Kidney epithelial cell (primary cell): Measurements from ENCODE around the gene PRLHR. TPM values are rescaled to one million over a fixed set of nuclear protein-coding genes. Genes with fewer than 3 reads are reported as not detected.

Experiments used
- DNase-seq: peaks from one replicate; pipeline ENCODE4 v3.0.0-alpha.2; 2010; ENCODE audit warnings: low read depth
- H3K27me3 ChIP-seq: 2 replicates; pipeline ENCODE4 v1.6.0; 2011; ENCODE audit warnings: low read length; ENCODE audit not compliant: control insufficient read depth, insufficient read depth
- H3K36me3 ChIP-seq: 2 replicates; pipeline ENCODE4 v1.5.1; 2011; ENCODE audit warnings: low read length; ENCODE audit not compliant: control insufficient read depth, insufficient read depth
- H3K4me3 ChIP-seq: 2 replicates; pipeline ENCODE4 v1.5.1; 2011; ENCODE audit warnings: low read depth, mild to moderate bottlenecking, control low read depth, low read length
- total RNA-seq: library from RNA; depleted of rRNA; stranded (reverse); fragments of >200 nt; gene quantifications from 2 replicates; pipeline ENCODE4 v1.2.3, GENCODE V29; 2015
- TF ChIP-seq, protein P1 (sequence below): IDR thresholded peaks from 2 replicates; pipeline ENCODE4 v1.5.1; 2011; ENCODE audit warnings: mild to moderate bottlenecking, moderate library complexity, low read length, control low read depth, inconsistent platforms; ENCODE audit not compliant: insufficient read depth, poor library complexity, severe bottlenecking

PRLHR gene
- total RNA-seq = not detected in 2 replicates

DNA sequence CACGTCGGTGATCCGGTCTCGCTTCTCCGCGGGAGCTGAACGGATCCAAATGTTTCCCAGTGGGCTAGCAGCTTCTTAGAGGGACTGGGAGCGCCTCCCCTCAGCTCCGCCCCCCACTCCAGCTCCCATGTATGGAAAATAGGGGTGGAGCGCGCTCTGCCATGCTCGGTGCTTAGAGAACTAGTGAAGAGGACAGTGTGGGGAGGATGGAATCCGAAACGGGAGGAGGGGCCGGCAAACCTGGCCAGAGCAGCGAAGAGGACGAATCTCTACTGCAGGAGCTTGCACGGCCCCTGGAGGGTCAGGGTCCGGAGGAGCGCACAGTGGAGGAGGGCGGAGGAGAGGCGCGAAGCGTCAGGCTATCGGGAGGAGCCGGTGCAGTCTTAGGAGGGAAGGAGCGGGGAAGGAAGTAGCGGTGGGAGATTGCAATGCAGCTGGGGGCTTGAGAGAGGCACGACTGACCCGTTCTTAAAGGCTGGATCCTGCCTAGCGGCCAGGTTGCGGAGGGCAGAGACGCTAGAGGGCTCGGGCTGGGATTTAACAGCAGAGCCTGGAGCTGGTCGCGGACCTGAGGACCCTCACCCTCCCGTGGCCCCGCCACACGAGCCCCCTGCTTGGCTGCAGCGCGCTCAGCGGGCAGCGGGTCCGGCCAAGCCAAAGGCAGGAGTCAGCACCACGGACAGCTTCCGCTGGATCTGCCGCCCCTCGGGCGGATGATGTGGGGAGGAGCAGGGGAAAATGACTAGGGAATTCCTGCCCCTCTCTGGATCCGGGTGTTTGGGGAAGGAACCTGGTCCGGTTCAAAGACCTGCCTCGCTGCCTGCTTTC, at the start of gene PRLHR:
PRLHR (minus strand) TSS at position 51 of the 828 bp plus-strand sequence. CDS start 404 bp downstream, outside the sequence.
- TF ChIP-seq, protein P1, sequence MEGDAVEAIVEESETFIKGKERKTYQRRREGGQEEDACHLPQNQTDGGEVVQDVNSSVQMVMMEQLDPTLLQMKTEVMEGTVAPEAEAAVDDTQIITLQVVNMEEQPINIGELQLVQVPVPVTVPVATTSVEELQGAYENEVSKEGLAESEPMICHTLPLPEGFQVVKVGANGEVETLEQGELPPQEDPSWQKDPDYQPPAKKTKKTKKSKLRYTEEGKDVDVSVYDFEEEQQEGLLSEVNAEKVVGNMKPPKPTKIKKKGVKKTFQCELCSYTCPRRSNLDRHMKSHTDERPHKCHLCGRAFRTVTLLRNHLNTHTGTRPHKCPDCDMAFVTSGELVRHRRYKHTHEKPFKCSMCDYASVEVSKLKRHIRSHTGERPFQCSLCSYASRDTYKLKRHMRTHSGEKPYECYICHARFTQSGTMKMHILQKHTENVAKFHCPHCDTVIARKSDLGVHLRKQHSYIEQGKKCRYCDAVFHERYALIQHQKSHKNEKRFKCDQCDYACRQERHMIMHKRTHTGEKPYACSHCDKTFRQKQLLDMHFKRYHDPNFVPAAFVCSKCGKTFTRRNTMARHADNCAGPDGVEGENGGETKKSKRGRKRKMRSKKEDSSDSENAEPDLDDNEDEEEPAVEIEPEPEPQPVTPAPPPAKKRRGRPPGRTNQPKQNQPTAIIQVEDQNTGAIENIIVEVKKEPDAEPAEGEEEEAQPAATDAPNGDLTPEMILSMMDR = no peak
- Histone ChIP-seq H3K4me3 (no peak within 1 kb of the TSS), H3K36me3 (no peaks in the 10 kb centered on the region), H3K27me3 (peaks cover 41% of the 10 kb centered on the region)
- no peak for DNase-seq

DNA sequence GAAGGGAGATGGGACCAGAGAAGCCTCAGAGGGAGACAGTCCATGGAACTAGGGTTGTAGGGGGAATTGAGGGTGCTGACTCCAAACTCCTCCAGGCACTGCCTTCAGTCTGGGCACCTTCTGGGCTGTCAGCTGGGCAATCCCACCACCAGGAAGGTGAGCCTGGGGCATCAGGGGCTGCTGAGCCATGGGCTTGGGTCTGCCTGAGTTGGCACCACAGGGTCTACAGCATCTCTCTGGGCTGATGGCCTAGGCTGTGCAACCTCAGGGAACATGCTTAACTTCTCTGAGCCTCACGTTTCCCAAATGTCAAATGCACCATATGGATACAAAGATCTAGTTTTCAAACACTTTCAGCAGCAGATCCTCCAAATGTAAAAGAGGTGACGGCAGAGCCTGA, 46.8 kb upstream of the PRLHR start:
- Histone ChIP-seq H3K36me3 (no peaks in the 10 kb centered on the region), H3K4me3 (no peak overlapping the region), H3K27me3 (peaks cover 4% of the 10 kb centered on the region)
- TF ChIP-seq, protein P1 = no peak
- no peak for DNase-seq

DNA sequence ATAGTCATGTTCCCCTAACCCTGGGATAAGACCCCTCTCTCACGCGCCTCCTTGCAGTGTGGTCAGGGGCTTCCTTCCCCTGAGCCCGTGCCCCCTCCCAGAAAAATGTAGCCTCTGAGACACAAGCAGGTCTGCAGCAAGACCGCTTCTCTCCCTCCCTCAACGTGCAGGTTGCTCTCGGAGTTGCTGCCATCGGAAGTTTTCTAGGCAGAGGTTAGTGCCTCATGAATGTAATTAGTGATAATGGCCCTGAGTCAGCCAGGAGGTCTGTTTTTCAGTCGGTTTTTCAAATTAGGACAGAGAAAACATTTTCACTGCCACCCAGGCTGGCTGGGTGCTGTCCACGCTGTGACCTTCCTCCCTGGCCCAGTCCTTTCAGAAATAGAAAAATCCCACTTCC, 43.2 kb upstream of the PRLHR start:
- Histone ChIP-seq H3K27me3 (peaks cover 4% of the 10 kb centered on the region), H3K36me3 (no peaks in the 10 kb centered on the region), H3K4me3 (no peak overlapping the region)
- TF ChIP-seq, protein P1 = no peak
- DNase-seq = no peak

DNA sequence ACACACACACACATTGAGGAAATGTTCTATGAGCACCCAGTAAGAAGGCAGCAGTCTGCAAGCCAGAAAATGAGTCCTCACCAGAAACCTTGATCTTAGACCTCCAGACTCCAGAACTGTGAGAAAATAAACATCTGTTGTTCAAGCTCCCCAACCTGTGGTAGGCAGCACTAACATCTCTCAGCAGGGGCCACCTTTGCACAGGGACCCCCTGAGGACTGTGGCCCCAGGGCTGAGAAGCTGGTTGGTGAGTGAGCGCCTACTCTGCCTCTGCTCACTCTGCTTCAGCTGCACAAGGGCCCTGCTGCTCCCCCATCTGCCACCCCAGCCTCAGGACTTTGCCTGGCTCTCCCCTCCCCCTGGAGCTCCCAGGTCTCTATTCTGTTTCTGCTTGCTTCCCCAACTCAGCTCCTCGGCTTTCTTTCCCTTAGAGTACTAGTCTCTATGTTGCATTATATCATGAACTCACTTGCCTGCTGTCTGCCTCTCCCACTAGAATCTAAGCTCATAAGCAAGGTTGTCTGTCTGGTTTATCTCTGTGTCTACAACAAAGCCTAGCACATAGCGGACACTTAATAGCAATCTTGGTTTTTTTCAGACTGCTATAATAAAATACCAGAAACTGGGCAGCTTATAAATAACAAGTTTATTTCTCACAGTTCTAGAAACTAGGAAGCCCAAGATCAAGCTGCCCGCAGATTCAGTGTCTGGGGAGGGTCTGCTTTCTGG, 40.4 kb upstream of the PRLHR start:
- TF ChIP-seq, protein P1 = no peak
- no peak overlapping the region for H3K4me3 ChIP-seq
- no peak for DNase-seq
- no peaks in the 10 kb centered on the region for H3K36me3 ChIP-seq
- H3K27me3 ChIP-seq = peaks cover 3% of the 10 kb centered on the region

DNA sequence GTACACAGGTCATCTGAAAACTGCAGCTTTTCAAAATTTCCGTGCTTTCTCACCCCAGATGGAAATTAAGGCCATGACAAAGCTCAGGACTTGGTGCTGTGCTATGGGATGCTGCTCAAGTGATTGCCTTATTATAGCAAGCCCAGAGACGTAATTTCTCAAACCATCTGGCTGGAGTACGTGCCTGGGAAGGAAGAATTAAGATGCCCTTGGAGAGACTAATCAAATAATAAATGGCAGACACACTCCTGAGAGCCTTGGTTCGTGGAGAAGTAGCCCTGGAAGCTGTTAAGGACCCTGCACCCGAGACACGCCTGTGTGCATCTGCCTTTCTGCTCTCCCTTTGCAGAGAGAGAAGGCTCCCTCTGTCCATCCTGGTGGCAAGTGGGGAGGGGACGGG, 38.3 kb upstream of the PRLHR start:
- TF ChIP-seq, protein P1 = no peak
- DNase-seq = no peak
- no peak overlapping the region for H3K4me3 ChIP-seq
- H3K27me3 ChIP-seq = peaks cover 3% of the 10 kb centered on the region
- H3K36me3 ChIP-seq = no peaks in the 10 kb centered on the region

DNA sequence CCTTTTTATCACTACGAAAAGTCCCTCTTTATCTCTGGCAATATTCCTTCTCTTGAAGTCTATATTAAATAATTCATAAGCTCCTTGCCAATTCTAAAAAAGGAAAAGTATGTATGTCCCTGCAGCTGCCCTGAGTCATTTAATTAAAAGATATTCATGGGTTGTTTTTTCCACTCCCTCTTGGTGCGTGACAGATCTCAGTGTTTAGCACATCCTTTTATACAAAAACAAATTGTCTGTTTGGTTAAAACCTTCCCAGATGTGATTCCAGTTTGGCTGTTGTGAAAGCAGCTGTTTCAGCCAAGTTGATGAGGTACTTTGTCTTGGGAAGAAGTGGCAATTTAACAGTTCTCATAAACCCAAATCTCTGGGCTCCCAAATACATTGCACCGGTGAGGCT, 33.8 kb upstream of the PRLHR start:
- H3K27me3 ChIP-seq = peaks cover 3% of the 10 kb centered on the region

More for the DNA sequence above, 33.8 kb upstream of the PRLHR start:
- Histone ChIP-seq H3K36me3 (no peaks in the 10 kb centered on the region), H3K4me3 (no peak overlapping the region)
- TF ChIP-seq, protein P1 = no peak
- DNase-seq = no peak
